CD4-positive, alpha-beta memory T cell (primary cell): ENCODE measurements around the gene PLCL1. TPM values are rescaled to one million over a fixed set of nuclear protein-coding genes. Genes with fewer than 3 reads are reported as not detected.
A peak's percentile ranks its signal among the peaks of the same experiment; 100 is the strongest.

Source experiments
- CTCF ChIA-PET: fragments of 350-600 bp; sonication (Branson Sonifier 250); formaldehyde crosslinking; loops from one replicate; lab custom pipeline; 2021; ENCODE audit warnings: inconsistent platforms; ENCODE audit not compliant: partially characterized antibody; lab: Charles Lee
- POLR2A ChIA-PET: fragments of 350-600 bp; sonication (Branson Sonifier 250); formaldehyde crosslinking; loops from one replicate; lab custom pipeline; 2021; ENCODE audit not compliant: partially characterized antibody; lab: Charles Lee
- DNase-seq, 5 donors: peaks; one replicate each; pipeline versions ENCODE4 v3.0.0 to v3.0.0-alpha.2; 2020 to 2022; ENCODE audit warnings: mixed read lengths in 1 of 5
- H3K27ac ChIP-seq: one replicate; pipeline ENCODE4 v1.7.0; 2013; ENCODE audit warnings: low read depth, low read length
- H3K27me3 ChIP-seq: 2 replicates; pipeline ENCODE4 v1.7.0; 2013; ENCODE audit warnings: mild to moderate bottlenecking, low read length, moderate library complexity; ENCODE audit not compliant: insufficient read depth
- H3K36me3 ChIP-seq: 2 replicates; pipeline ENCODE4 v1.7.0; 2013; ENCODE audit warnings: mild to moderate bottlenecking, low read length, moderate library complexity; ENCODE audit not compliant: insufficient read depth
- H3K4me1 ChIP-seq: 2 replicates; pipeline ENCODE4 v1.7.0; 2013; ENCODE audit warnings: mild to moderate bottlenecking, low read length, moderate library complexity; ENCODE audit not compliant: insufficient read depth
- H3K4me3 ChIP-seq, 2 donors: one replicate each; pipeline ENCODE4 v1.7.0; 2013; ENCODE audit warnings: low read length in 2 of 2, mild to moderate bottlenecking in 1 of 2
- H3K9me3 ChIP-seq, 2 donors: one replicate each; pipeline ENCODE4 v1.7.0; 2013; ENCODE audit warnings: low read length in 2 of 2, control low read depth in 1 of 2; ENCODE audit not compliant: control insufficient read depth in 1 of 2
- H3K27ac Mint-ChIP-seq, 7 donors: one replicate each; pipeline ENCODE4 v1.8.0; 2020 to 2021; ENCODE audit warnings: mixed read lengths in 7 of 7, mild to moderate bottlenecking in 6 of 7, inconsistent platforms in 3 of 7, moderate library complexity in 3 of 7
- H3K27me3 Mint-ChIP-seq, 2 donors: one replicate each; pipeline ENCODE4 v1.8.0; 2020 to 2021; ENCODE audit warnings: mixed read lengths in 2 of 2
- H3K36me3 Mint-ChIP-seq, 2 donors: one replicate each; pipeline ENCODE4 v1.8.0; 2020 to 2021; ENCODE audit warnings: mixed read lengths in 2 of 2, inconsistent platforms in 1 of 2, mild to moderate bottlenecking in 1 of 2
- H3K4me1 Mint-ChIP-seq, 4 donors: one replicate each; pipeline ENCODE4 v1.8.0; 2020 to 2021; ENCODE audit warnings: mixed read lengths in 4 of 4, mild to moderate bottlenecking in 1 of 4
- H3K4me3 Mint-ChIP-seq, 8 donors: one replicate each; pipeline ENCODE4 v1.8.0; 2020 to 2021; ENCODE audit warnings: mixed read lengths in 8 of 8, mild to moderate bottlenecking in 7 of 8, moderate library complexity in 6 of 8, inconsistent platforms in 3 of 8
- H3K9me3 Mint-ChIP-seq, 8 donors: one replicate each; pipeline ENCODE4 v1.8.0; 2020 to 2021; ENCODE audit warnings: mixed read lengths in 8 of 8, mild to moderate bottlenecking in 5 of 8, inconsistent platforms in 3 of 8, moderate library complexity in 1 of 8
- intact Hi-C: fragments of 100-400 bp; cut with micrococcal nuclease; formaldehyde crosslinking; loops from one replicate; pipeline ENCODE4 v1.15.1; 2023
- polyA plus RNA-seq, 2 donors: library from polyadenylated mRNA; unstranded; fragments of 300-500 nt; fragmentation: Illumina TruSeq; gene quantifications; one replicate each; pipeline ENCODE4 v1.2.3, GENCODE V29; 2021
- total RNA-seq, 2 experiments: library from RNA; stranded (reverse); gene quantifications; one replicate each; pipeline ENCODE4 v1.2.3, GENCODE V29; 2021

Gene PLCL1
- total and polyA plus RNA-seq, 4 experiments from 2014 or later: 5.5 to 17.6 (median 12.4) TPM

DNA sequence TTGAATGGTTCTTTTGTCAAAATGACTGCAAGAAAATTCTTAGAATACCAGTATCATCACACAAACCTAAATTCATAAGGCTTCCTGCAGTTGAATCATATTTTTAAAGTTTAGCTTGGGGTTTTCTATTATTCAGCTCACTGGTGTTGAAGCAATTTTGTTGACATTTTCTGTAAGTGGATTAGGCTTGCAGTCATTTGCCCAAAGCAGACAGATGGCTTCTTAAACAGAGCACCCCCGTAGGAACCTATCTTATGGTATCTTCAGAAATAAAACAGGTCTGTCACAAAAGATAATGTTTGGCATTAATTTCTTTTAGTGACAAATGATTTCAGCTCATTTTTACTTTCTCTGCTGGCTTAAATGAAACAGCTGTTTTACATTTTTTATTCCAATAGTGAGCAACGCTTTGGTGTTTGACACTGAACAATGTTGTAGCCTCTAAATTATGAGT lies 331.1 kb downstream of the PLCL1 start:
- H3K4me3 Mint-ChIP-seq: no peak overlapping the region
- Histone ChIP-seq H3K27me3 (no peaks in the 10 kb centered on the region), H3K9me3 (no peaks in the 10 kb centered on the region), H3K36me3 (no peaks in the 10 kb centered on the region), H3K4me1 (no peaks in the 10 kb centered on the region), H3K27ac (no peak overlapping the region), H3K4me3 (no peak overlapping the region)
- no peak overlapping the region for H3K27ac Mint-ChIP-seq
- no peaks in the 10 kb centered on the region for H3K27me3 Mint-ChIP-seq
- H3K4me1 Mint-ChIP-seq: no peaks in the 10 kb centered on the region
- POLR2A ChIA-PET: no interaction called here
- intact Hi-C loops: no loop called here
- CTCF ChIA-PET: interaction anchor here (0.6 to 2.8 kb wide), 3 partner anchors 9 to 174 kb away, joined by 3 to 11 read pairs (median 3); no protein-coding TSS in a partner anchor
- H3K9me3 Mint-ChIP-seq: peaks cover 0 to 3% (median 0%) of the 10 kb centered on the region in 8 donors
- DNase-seq: no peak
- peaks cover 2 to 19% of the 10 kb centered on the region in 2 donors for H3K36me3 Mint-ChIP-seq

- H3K4me1 Mint-ChIP-seq: no peaks in the 10 kb centered on the region
- H3K9me3 Mint-ChIP-seq: peaks cover 0 to 3% (median 0%) of the 10 kb centered on the region in 8 donors
- DNase-seq: no peak
- ChIA-PET CTCF (interaction anchor here (0.6 to 2.8 kb wide), 2 partner anchors 10 to 175 kb away, joined by 3 to 11 read pairs; no protein-coding TSS in a partner anchor), POLR2A (no interaction called here)
- Histone ChIP-seq H3K4me3 (no peak overlapping the region), H3K27ac (no peak overlapping the region), H3K27me3 (no peaks in the 10 kb centered on the region), H3K36me3 (no peaks in the 10 kb centered on the region), H3K9me3 (no peaks in the 10 kb centered on the region), H3K4me1 (no peaks in the 10 kb centered on the region)
- H3K36me3 Mint-ChIP-seq: peaks cover 2 to 16% of the 10 kb centered on the region in 2 donors
- H3K27me3 Mint-ChIP-seq: no peaks in the 10 kb centered on the region
- no peak overlapping the region for H3K27ac Mint-ChIP-seq
- intact Hi-C loops: no loop called here
- H3K4me3 Mint-ChIP-seq: no peak overlapping the region
Measured at GRCh38 chr2:198136142-198136541, 331.7 kb downstream of the PLCL1 start.

DNA sequence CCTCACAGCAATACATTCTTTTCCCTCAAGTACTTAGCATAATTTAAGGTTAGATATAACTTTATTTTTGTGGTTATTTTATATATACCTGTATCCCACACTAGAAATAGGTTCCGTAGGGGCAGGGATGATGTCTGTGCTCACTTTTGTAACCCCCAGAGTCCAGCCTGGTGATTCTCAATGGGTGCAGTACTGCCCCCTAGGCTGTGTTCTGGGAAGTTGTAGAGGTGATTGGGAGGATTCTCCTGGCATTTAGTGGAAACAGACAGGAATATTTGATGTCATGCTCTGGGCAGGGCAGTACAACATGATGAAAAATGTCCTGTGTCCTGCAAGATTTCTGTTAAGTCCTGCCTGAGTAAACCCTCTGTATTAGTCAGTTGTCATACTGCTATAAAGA lies 333.3 kb downstream of the PLCL1 start:
- POLR2A ChIA-PET: no interaction called here

GRCh38 chr2:198141726-198142125 lies 337.3 kb downstream of the PLCL1 start:
- Histone ChIP-seq H3K36me3 (no peaks in the 10 kb centered on the region), H3K4me3 (no peak overlapping the region), H3K9me3 (no peaks in the 10 kb centered on the region), H3K4me1 (no peaks in the 10 kb centered on the region), H3K27me3 (no peaks in the 10 kb centered on the region), H3K27ac (no peak overlapping the region)
- DNase-seq: no peak
- H3K4me1 Mint-ChIP-seq: peaks cover 7 to 18% (median 15%) of the 10 kb centered on the region in 4 donors
- ChIA-PET POLR2A (no interaction called here), CTCF (no interaction called here)
- no peak overlapping the region for H3K27ac Mint-ChIP-seq
- peaks cover 3 to 8% of the 10 kb centered on the region in 2 donors for H3K36me3 Mint-ChIP-seq
- H3K27me3 Mint-ChIP-seq: no peaks in the 10 kb centered on the region
- intact Hi-C loops: no loop called here
- peaks cover 0 to 3% (median 0%) of the 10 kb centered on the region in 8 donors for H3K9me3 Mint-ChIP-seq
- no peak overlapping the region for H3K4me3 Mint-ChIP-seq

More for the DNA sequence above, 333.3 kb downstream of the PLCL1 start:
- Mint-ChIP-seq H3K36me3 (peaks cover 2 to 4% of the 10 kb centered on the region in 2 donors), H3K4me3 (no peak overlapping the region), H3K27me3 (no peaks in the 10 kb centered on the region), H3K4me1 (peaks cover 0 to 3% (median 0%) of the 10 kb centered on the region in 4 donors), H3K9me3 (peaks cover 0 to 3% (median 0%) of the 10 kb centered on the region in 8 donors), H3K27ac (no peak overlapping the region)
- intact Hi-C loops: no loop called here
- no peak overlapping the region for H3K27ac ChIP-seq
- CTCF ChIA-PET: no interaction called here
- DNase-seq: no peak
- no peak overlapping the region for H3K4me3 ChIP-seq
- H3K27me3 ChIP-seq: no peaks in the 10 kb centered on the region
- H3K9me3 ChIP-seq: no peaks in the 10 kb centered on the region
- H3K36me3 ChIP-seq: no peaks in the 10 kb centered on the region
- H3K4me1 ChIP-seq: no peaks in the 10 kb centered on the region

DNA sequence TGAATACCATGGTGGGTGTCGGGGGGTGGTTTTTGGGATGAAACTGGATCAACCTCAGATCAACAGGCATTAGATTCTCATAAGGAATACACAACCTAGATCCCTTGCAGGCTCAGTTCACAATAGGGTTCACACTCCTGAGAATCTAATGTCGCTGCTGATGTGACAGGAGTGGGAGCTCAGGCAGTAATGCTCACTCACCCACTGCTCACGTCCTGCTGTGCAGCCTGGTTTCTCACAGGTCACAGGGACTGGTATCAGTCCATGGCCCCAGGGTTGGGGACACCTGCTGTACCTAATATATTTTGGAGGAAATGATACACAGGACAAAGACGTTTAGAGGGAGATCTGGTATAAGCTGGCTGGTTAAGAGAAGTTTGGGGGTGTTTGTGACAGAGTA lies 338.8 kb downstream of the PLCL1 start:
- Histone ChIP-seq H3K27me3 (no peaks in the 10 kb centered on the region), H3K36me3 (no peaks in the 10 kb centered on the region), H3K4me3 (no peak overlapping the region), H3K9me3 (no peaks in the 10 kb centered on the region), H3K4me1 (no peaks in the 10 kb centered on the region), H3K27ac (no peak overlapping the region)
- Mint-ChIP-seq H3K4me3 (no peak overlapping the region), H3K27me3 (no peaks in the 10 kb centered on the region), H3K4me1 (peaks cover 7 to 18% (median 15%) of the 10 kb centered on the region in 4 donors), H3K36me3 (peaks cover 6 to 13% of the 10 kb centered on the region in 2 donors), H3K27ac (no peak overlapping the region), H3K9me3 (no peaks in the 10 kb centered on the region)
- CTCF ChIA-PET: no interaction called here
- no peak for DNase-seq
- intact Hi-C loops: no loop called here
- POLR2A ChIA-PET: no interaction called here

GRCh38 chr2:198143793-198144192 lies 339.4 kb downstream of the PLCL1 start:
- intact Hi-C loops: no loop called here
- H3K27ac Mint-ChIP-seq: no peak overlapping the region
- Histone ChIP-seq H3K27ac (no peak overlapping the region), H3K4me3 (no peak overlapping the region), H3K4me1 (no peaks in the 10 kb centered on the region), H3K9me3 (no peaks in the 10 kb centered on the region), H3K27me3 (no peaks in the 10 kb centered on the region), H3K36me3 (no peaks in the 10 kb centered on the region)
- ChIA-PET CTCF (no interaction called here), POLR2A (no interaction called here)
- no peaks in the 10 kb centered on the region for H3K9me3 Mint-ChIP-seq
- no peaks in the 10 kb centered on the region for H3K27me3 Mint-ChIP-seq
- DNase-seq: no peak
- H3K36me3 Mint-ChIP-seq: peaks cover 12 to 19% of the 10 kb centered on the region in 2 donors
- H3K4me1 Mint-ChIP-seq: peaks cover 7 to 18% (median 15%) of the 10 kb centered on the region in 4 donors
- H3K4me3 Mint-ChIP-seq: no peak overlapping the region

DNA sequence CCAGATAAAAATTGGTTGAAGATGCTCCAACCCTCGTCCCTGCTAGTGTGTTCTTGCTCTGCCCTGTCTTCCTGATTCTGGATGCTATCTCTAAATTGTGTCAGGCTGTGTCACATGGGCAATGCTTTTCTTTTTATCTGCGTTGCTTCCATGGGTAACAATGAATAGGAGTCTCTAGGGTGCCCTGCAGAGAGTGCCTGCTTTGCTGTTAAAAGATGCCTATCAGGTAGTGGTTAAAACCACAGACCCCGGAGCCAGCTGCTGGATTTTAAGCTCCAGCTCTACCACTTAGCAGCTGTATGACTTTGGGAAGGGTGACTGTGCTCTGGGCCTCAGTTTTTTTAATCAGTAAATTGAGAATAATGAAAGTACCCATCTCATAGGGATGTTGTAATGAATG lies 340.3 kb downstream of the PLCL1 start:
- Histone ChIP-seq H3K27ac (no peak overlapping the region), H3K27me3 (no peaks in the 10 kb centered on the region), H3K4me3 (no peak overlapping the region), H3K36me3 (no peaks in the 10 kb centered on the region), H3K4me1 (no peaks in the 10 kb centered on the region), H3K9me3 (no peaks in the 10 kb centered on the region)
- intact Hi-C loops: no loop called here
- peak in 2 of 5 donors; percentile 8 to 20 for DNase-seq
- ChIA-PET CTCF (no interaction called here), POLR2A (no interaction called here)
- Mint-ChIP-seq H3K27me3 (no peaks in the 10 kb centered on the region), H3K4me3 (peak overlapping the region in 1 of 8 donors; percentile 55), H3K27ac (peak overlapping the region in 1 of 7 donors; percentile 8), H3K36me3 (peaks cover 14 to 23% of the 10 kb centered on the region in 2 donors), H3K4me1 (peaks cover 7 to 18% (median 15%) of the 10 kb centered on the region in 4 donors), H3K9me3 (peaks cover 0 to 1% (median 0%) of the 10 kb centered on the region in 8 donors)
